Tibial nerve (tissue), 4 donors: Measurements from ENCODE around the gene ZNF467.

Experiments used
- CTCF ChIP-seq, 5 experiments: fragments of 200-600 bp in 3 of 5; fragments of 450-650 bp in 2 of 5; sonication (generic) in 3 of 5; IDR thresholded peaks; one replicate each; pipeline ENCODE4 v1.5.1; 2016 to 2019; ENCODE audit warnings: antibody characterized with exemption in 5 of 5, mild to moderate bottlenecking in 3 of 5, moderate library complexity in 2 of 5
- EP300 ChIP-seq, 2 donors: sonication (generic); formaldehyde crosslinking; IDR thresholded peaks; one replicate each; pipeline ENCODE4 v1.6.1; 2017; ENCODE audit warnings: antibody characterized with exemption in 2 of 2, mild to moderate bottlenecking in 1 of 2
- POLR2A ChIP-seq, 2 donors: fragments of 450-650 bp; IDR thresholded peaks; one replicate each; pipeline ENCODE4 v1.6.1; 2017; ENCODE audit warnings: antibody characterized with exemption in 2 of 2, mild to moderate bottlenecking in 2 of 2, moderate library complexity in 2 of 2

DNA sequence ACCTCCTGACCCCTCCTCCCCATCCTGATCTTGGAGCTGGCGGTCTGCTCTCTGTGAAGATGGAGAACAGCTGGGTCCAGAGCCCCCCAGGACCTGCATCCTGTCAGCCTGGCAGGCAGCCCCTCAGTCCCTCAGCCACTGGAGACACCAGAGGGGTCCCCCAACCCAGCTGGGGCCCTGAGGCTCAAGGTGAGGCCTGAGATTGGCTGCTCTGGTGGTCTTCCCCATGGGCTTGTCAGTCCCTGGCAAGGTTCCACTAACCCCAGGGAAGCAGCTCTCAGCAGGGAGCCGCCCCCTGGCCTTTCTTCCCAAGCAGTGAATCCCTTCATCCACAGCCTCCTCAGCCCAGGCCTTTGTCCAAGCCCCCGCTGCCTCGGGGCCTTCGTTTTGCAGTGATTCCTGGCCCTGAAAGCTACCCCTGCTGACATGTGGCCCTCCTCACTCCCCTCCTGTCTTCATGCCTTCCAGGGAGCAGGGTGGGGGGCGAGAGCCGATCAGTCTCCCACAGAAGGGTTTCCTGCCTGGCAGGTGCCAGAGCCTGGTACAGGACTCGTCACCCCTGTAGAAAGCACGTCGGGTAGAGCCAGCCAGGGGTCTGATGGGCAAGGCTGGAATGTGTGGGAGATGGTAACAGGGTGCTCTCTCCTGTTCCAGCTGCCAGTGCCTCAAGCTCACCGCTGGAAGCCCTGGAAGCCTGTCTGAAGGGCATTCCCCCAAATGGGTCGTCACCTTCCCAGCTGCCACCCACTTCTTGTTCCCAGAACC lies 48.5 kb downstream of the ZNF467 start:
- TF ChIP-seq CTCF (IDR thresholded peaks at IDR 0.05), result no peak
- no peak for TF ChIP-seq POLR2A (IDR thresholded peaks at IDR 0.05)
- TF ChIP-seq EP300 (IDR thresholded peaks at IDR 0.05), result no peak
